CD14-positive monocyte (primary cell): ENCODE results near the gene EDN2. TPM values are rescaled to one million over a fixed set of nuclear protein-coding genes. Genes with fewer than 3 reads are reported as not detected.

ENCODE experiments used
- DNase-seq, 3 donors: peaks; one replicate each; pipeline ENCODE4 v3.0.0-alpha.2; 2011 to 2022
- H2AFZ ChIP-seq: 2 replicates; pipeline ENCODE4 v1.6.0; 2012; ENCODE audit warnings: mild to moderate bottlenecking, low read depth, low read length, inconsistent platforms; ENCODE audit not compliant: insufficient read depth, poor library complexity, severe bottlenecking
- H3K27ac ChIP-seq, 2 donors: 1 replicate in 1 of 2; 2 replicates in 1 of 2; pipeline ENCODE4 v1.5.1; 2012 to 2013; ENCODE audit warnings: low read length in 2 of 2, control low read depth in 1 of 2, inconsistent platforms in 1 of 2, low read depth in 1 of 2, mild to moderate bottlenecking in 1 of 2
- H3K27me3 ChIP-seq, 2 donors: one replicate each; pipeline versions ENCODE4 v1.6.0 to v1.6.1; 2011 to 2013; ENCODE audit warnings: low read length in 2 of 2; ENCODE audit not compliant: control insufficient read depth in 2 of 2, insufficient read depth in 2 of 2
- H3K36me3 ChIP-seq, 2 donors: replicated peaks in 1 of 2; 1 replicate in 1 of 2; 2 replicates in 1 of 2; pipeline versions ENCODE4 v1.5.1 to v1.6.1; 2012 to 2013; ENCODE audit warnings: low read length in 2 of 2, control low read depth in 1 of 2, inconsistent platforms in 1 of 2, mild to moderate bottlenecking in 1 of 2; ENCODE audit not compliant: insufficient read depth in 2 of 2, control insufficient read depth in 1 of 2
- H3K4me1 ChIP-seq, 2 donors: 1 replicate in 1 of 2; 2 replicates in 1 of 2; pipeline versions ENCODE4 v1.5.1 to v1.6.1; 2012 to 2013; ENCODE audit warnings: low read length in 2 of 2, control low read depth in 1 of 2, inconsistent platforms in 1 of 2, mild to moderate bottlenecking in 1 of 2, moderate library complexity in 1 of 2; ENCODE audit not compliant: insufficient read depth in 2 of 2, control insufficient read depth in 1 of 2
- H3K4me2 ChIP-seq: replicated peaks from 2 replicates; pipeline ENCODE3; 2012; ENCODE audit warnings: low read length, moderate library complexity, mild to moderate bottlenecking; ENCODE audit not compliant: poor library complexity, severe bottlenecking; ENCODE audit errors: extremely low read depth
- H3K4me3 ChIP-seq, 3 experiments: fragments of 200-600 bp in 1 of 3; sonication (generic) in 1 of 3; replicated peaks in 1 of 3; 1 replicate in 2 of 3; 2 replicates in 1 of 3; pipeline ENCODE4 v1.5.1; 2011 to 2013; ENCODE audit warnings: low read length in 3 of 3, mild to moderate bottlenecking in 3 of 3, control low read depth in 2 of 3, low read depth in 2 of 3, inconsistent platforms in 1 of 3, moderate library complexity in 1 of 3
- H3K79me2 ChIP-seq: 2 replicates; pipeline ENCODE4 v1.6.0; 2012; ENCODE audit warnings: mild to moderate bottlenecking, control low read depth, inconsistent platforms, low read length, moderate library complexity; ENCODE audit not compliant: insufficient read depth
- H3K9ac ChIP-seq: 2 replicates; pipeline ENCODE4 v1.6.0; 2017; ENCODE audit warnings: low read length, mild to moderate bottlenecking; ENCODE audit not compliant: insufficient read depth, poor library complexity, severe bottlenecking
- H3K9me3 ChIP-seq, 2 donors: replicated peaks in 1 of 2; 1 replicate in 1 of 2; 2 replicates in 1 of 2; pipeline versions ENCODE4 v1.5.1 to v1.6.1; 2012 to 2013; ENCODE audit warnings: low read length in 2 of 2, control low read depth in 1 of 2; ENCODE audit not compliant: control insufficient read depth in 1 of 2, insufficient read depth in 1 of 2
- H4K20me1 ChIP-seq: 2 replicates; pipeline ENCODE4 v1.6.0; 2012; ENCODE audit warnings: mild to moderate bottlenecking, low read length, control low read depth, moderate library complexity; ENCODE audit not compliant: insufficient read depth
- H3K27ac Mint-ChIP-seq, 7 donors: one replicate each; pipeline ENCODE4 v1.8.0; 2020; ENCODE audit warnings: mild to moderate bottlenecking in 7 of 7, mixed read lengths in 7 of 7, moderate library complexity in 6 of 7, inconsistent platforms in 2 of 7
- H3K27me3 Mint-ChIP-seq, 3 donors: one replicate each; pipeline ENCODE4 v1.8.0; 2021 to 2022; ENCODE audit warnings: low read depth in 3 of 3, mild to moderate bottlenecking in 3 of 3, mixed read lengths in 3 of 3, moderate library complexity in 3 of 3, inconsistent platforms in 1 of 3
- H3K36me3 Mint-ChIP-seq, 2 donors: one replicate each; pipeline ENCODE4 v1.8.0; 2020; ENCODE audit warnings: mixed read lengths in 2 of 2, inconsistent platforms in 1 of 2, mild to moderate bottlenecking in 1 of 2
- H3K4me1 Mint-ChIP-seq: one replicate; pipeline ENCODE4 v1.8.0; 2020; ENCODE audit warnings: mild to moderate bottlenecking, mixed read lengths
- H3K4me3 Mint-ChIP-seq, 2 donors: one replicate each; pipeline ENCODE4 v1.8.0; 2020; ENCODE audit warnings: mild to moderate bottlenecking in 2 of 2, mixed read lengths in 2 of 2, moderate library complexity in 1 of 2
- H3K9me3 Mint-ChIP-seq, 7 donors: one replicate each; pipeline ENCODE4 v1.8.0; 2020 to 2022; ENCODE audit warnings: mixed read lengths in 7 of 7, mild to moderate bottlenecking in 6 of 7, moderate library complexity in 6 of 7, inconsistent platforms in 2 of 7
- WGBS: methylation state at CpG from one replicate; pipeline ENCODE4 v1.1.5; 2013; ENCODE audit warnings: missing lambda C conversion rate; ENCODE audit not compliant: insufficient coverage; 5-methylcytosine and 5-hydroxymethylcytosine counted together
- intact Hi-C, 2 donors: fragments of 100-400 bp; cut with micrococcal nuclease; formaldehyde crosslinking; loops; one replicate each; pipeline versions ENCODE4 v1.15.0 to v1.15.1; 2023
- polyA plus RNA-seq, 3 donors: library from polyadenylated mRNA; depleted of rRNA in 1 of 3; unstranded in 2 of 3; stranded (reverse) in 1 of 3; fragments of 300-500 nt in 2 of 3; fragments of >200 nt in 1 of 3; fragmentation: Illumina TruSeq in 2 of 3; gene quantifications; 1 replicate in 2 of 3; 2 replicates in 1 of 3; pipeline ENCODE4 v1.2.3, GENCODE V29; 2012 to 2021
- TF ChIP-seq, protein P1 (sequence below): fragments of 200-600 bp; IDR thresholded peaks from one replicate; pipeline ENCODE4 v1.8.0; 2022; ENCODE audit warnings: antibody characterized with exemption, mild to moderate bottlenecking

EDN2 gene
- polyA plus RNA-seq, 3 donors, result not detected

- H3K9me3 ChIP-seq, result no peaks in the 10 kb centered on the region
- intact Hi-C loops, result no loop called here
- Mint-ChIP-seq H3K27me3 (peaks cover 2 to 5% (median 3%) of the 10 kb centered on the region in 3 donors), H3K9me3 (peaks cover 0 to 2% (median 0%) of the 10 kb centered on the region in 7 donors), H3K4me1 (peaks cover 12% of the 10 kb centered on the region), H3K36me3 (peaks cover 48 to 54% of the 10 kb centered on the region in 2 donors), H3K27ac (no peak overlapping the region), H3K4me3 (no peak overlapping the region)
- peaks cover 8 to 14% of the 10 kb centered on the region in 2 donors for H3K4me1 ChIP-seq
- H3K27ac ChIP-seq, result no peak overlapping the region
- no peak for DNase-seq
- H3K36me3 ChIP-seq, result peaks cover 33 to 64% of the 10 kb centered on the region in 2 donors
- TF ChIP-seq, protein P1, sequence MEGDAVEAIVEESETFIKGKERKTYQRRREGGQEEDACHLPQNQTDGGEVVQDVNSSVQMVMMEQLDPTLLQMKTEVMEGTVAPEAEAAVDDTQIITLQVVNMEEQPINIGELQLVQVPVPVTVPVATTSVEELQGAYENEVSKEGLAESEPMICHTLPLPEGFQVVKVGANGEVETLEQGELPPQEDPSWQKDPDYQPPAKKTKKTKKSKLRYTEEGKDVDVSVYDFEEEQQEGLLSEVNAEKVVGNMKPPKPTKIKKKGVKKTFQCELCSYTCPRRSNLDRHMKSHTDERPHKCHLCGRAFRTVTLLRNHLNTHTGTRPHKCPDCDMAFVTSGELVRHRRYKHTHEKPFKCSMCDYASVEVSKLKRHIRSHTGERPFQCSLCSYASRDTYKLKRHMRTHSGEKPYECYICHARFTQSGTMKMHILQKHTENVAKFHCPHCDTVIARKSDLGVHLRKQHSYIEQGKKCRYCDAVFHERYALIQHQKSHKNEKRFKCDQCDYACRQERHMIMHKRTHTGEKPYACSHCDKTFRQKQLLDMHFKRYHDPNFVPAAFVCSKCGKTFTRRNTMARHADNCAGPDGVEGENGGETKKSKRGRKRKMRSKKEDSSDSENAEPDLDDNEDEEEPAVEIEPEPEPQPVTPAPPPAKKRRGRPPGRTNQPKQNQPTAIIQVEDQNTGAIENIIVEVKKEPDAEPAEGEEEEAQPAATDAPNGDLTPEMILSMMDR, result peak; percentile 63
- no peaks in the 10 kb centered on the region for H3K79me2 ChIP-seq
- WGBS, result 94% methylated on average over 14 of the region's 17 CpGs
- no peaks in the 10 kb centered on the region for H3K27me3 ChIP-seq
- no peak overlapping the region for H2AFZ ChIP-seq
- peaks cover 12% of the 10 kb centered on the region for H4K20me1 ChIP-seq
- no peak overlapping the region for H3K4me3 ChIP-seq
- H3K9ac ChIP-seq, result no peak overlapping the region
- H3K4me2 ChIP-seq, result no peak overlapping the region
Measured at GRCh38 chr1:41513383-41513735, 28.9 kb upstream of the EDN2 start.

- Histone ChIP-seq H3K4me3 (no peak overlapping the region), H3K36me3 (peaks cover 33 to 59% of the 10 kb centered on the region in 2 donors), H3K79me2 (no peaks in the 10 kb centered on the region), H3K4me1 (peaks cover 8 to 14% of the 10 kb centered on the region in 2 donors), H3K9ac (no peak overlapping the region), H3K4me2 (no peak overlapping the region), H3K9me3 (no peaks in the 10 kb centered on the region), H3K27ac (no peak overlapping the region), H3K27me3 (no peaks in the 10 kb centered on the region), H4K20me1 (peaks cover 12% of the 10 kb centered on the region), H2AFZ (no peak overlapping the region)
- Mint-ChIP-seq H3K9me3 (peaks cover 0 to 2% (median 0%) of the 10 kb centered on the region in 7 donors), H3K4me1 (peaks cover 12% of the 10 kb centered on the region), H3K4me3 (no peak overlapping the region), H3K27ac (peak overlapping the region in 1 of 7 donors; percentile 57), H3K36me3 (peaks cover 43 to 50% of the 10 kb centered on the region in 2 donors), H3K27me3 (peaks cover 2 to 5% (median 3%) of the 10 kb centered on the region in 3 donors)
- intact Hi-C loops, result no loop called here
- TF ChIP-seq, protein P1, result no peak
- WGBS, result 97% methylated on average over 26 of the region's 27 CpGs
- DNase-seq, result no peak
Measured at GRCh38 chr1:41512701-41513382, 28.4 kb upstream of the EDN2 start.
